Suprapubic skin (tissue), 4 donors: ENCODE data around the gene NEK6. TPM values are rescaled to one million over a fixed set of nuclear protein-coding genes. Genes with fewer than 3 reads are reported as not detected.

ENCODE experiments used
- DNase-seq, 2 donors: peaks; one replicate each; pipeline ENCODE4 v3.0.0-alpha.2; 2019; ENCODE audit warnings: low spot score in 2 of 2
- H3K27ac ChIP-seq: fragments of 200-600 bp; sonication (generic); one replicate; pipeline ENCODE4 v1.5.1; 2019
- H3K27me3 ChIP-seq: fragments of 200-600 bp; sonication (generic); one replicate; pipeline ENCODE4 v1.5.1; 2019
- H3K36me3 ChIP-seq: fragments of 200-600 bp; sonication (generic); one replicate; pipeline ENCODE4 v1.5.1; 2019
- H3K4me1 ChIP-seq: fragments of 200-600 bp; sonication (generic); one replicate; pipeline ENCODE4 v1.5.1; 2019
- H3K4me3 ChIP-seq: fragments of 200-600 bp; sonication (generic); one replicate; pipeline ENCODE4 v1.5.1; 2019; ENCODE audit warnings: mild to moderate bottlenecking
- H3K9me3 ChIP-seq: fragments of 200-600 bp; sonication (generic); one replicate; pipeline ENCODE4 v1.5.1; 2019
- CTCF ChIP-seq, 2 donors: fragments of 200-600 bp in 1 of 2; fragments of 450-650 bp in 1 of 2; sonication (generic) in 1 of 2; IDR thresholded peaks; one replicate each; pipeline ENCODE4 v1.5.1; 2016 to 2019; ENCODE audit warnings: antibody characterized with exemption in 2 of 2, mild to moderate bottlenecking in 1 of 2, moderate library complexity in 1 of 2
- EP300 ChIP-seq: sonication (generic); formaldehyde crosslinking; IDR thresholded peaks from one replicate; pipeline ENCODE4 v1.6.1; 2017; ENCODE audit warnings: antibody characterized with exemption
- POLR2A ChIP-seq, 2 donors: fragments of 450-650 bp; IDR thresholded peaks; one replicate each; pipeline ENCODE4 v1.6.1; 2017; ENCODE audit warnings: antibody characterized with exemption in 2 of 2, mild to moderate bottlenecking in 2 of 2, moderate library complexity in 2 of 2
- POLR2AphosphoS5 ChIP-seq, 3 donors: sonication (generic); formaldehyde crosslinking; IDR thresholded peaks; one replicate each; pipeline ENCODE4 v1.6.1; 2017; ENCODE audit warnings: antibody characterized with exemption in 3 of 3
- WGBS: methylation state at CpG from one replicate; pipeline ENCODE4 v1.1.5; 2018; 5-methylcytosine and 5-hydroxymethylcytosine counted together
- total RNA-seq, 4 donors: library from RNA; depleted of rRNA; stranded (reverse); fragments of >200 nt; gene quantifications; one replicate each; pipeline ENCODE4 v1.1.0, GENCODE V29; 2016

NEK6 gene
- total RNA-seq, 4 donors from 2014 or later, result 5.4 to 17.5 (median 10.6) TPM

GRCh38 chr9:124392254-124392870 lies 134.6 kb downstream of the NEK6 start:
- DNase-seq, result no peak
- TF ChIP-seq POLR2AphosphoS5 (IDR thresholded peaks at IDR 0.05) (no peak), POLR2A (IDR thresholded peaks at IDR 0.05) (no peak), CTCF (IDR thresholded peaks at IDR 0.05) (no peak), EP300 (no peak)
- Histone ChIP-seq H3K27ac (no peak overlapping the region), H3K36me3 (peaks cover 4% of the 10 kb centered on the region), H3K4me1 (peaks cover 40% of the 10 kb centered on the region), H3K4me3 (no peak overlapping the region), H3K9me3 (no peaks in the 10 kb centered on the region), H3K27me3 (no peaks in the 10 kb centered on the region)
- 74% methylated on average over 8 of the region's 12 CpGs for WGBS

DNA sequence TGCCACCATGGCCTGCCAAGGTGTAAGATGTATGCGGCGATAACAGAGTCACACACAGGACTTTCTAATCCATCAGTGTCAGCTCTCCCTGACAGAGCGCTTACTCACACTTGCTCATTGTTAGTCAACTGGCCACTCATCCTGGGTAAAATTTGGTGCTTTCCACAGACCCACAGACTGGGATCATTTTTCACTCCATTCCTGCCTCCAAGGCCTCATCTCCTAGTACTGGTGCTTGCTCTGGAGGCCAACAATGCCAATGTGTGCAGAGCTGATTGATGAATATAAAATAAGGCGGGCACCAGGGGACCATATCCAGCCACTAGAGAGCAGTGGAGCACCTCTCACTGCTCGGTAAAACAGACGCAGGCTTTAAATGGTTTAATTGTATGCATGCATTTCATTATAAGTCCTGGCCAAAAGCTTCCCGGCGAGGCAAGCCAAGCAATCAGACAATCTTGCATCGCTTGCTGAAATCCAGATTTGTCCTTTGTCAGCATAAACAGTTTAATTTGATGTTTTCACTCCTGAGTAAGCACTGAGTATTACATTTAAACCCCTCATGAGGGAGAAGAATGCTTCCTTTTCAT lies 135.2 kb downstream of the NEK6 start:
- 27% methylated on average over 9 of the region's 9 CpGs for WGBS
- Histone ChIP-seq H3K36me3 (peaks cover 4% of the 10 kb centered on the region), H3K4me1 (peaks cover 40% of the 10 kb centered on the region), H3K27me3 (no peaks in the 10 kb centered on the region), H3K9me3 (no peaks in the 10 kb centered on the region), H3K27ac (no peak overlapping the region), H3K4me3 (no peak overlapping the region)
- TF ChIP-seq CTCF (IDR thresholded peaks at IDR 0.05) (peak in 1 of 2 donors; percentile 30), POLR2AphosphoS5 (IDR thresholded peaks at IDR 0.05) (no peak)
- DNase-seq, result no peak

DNA sequence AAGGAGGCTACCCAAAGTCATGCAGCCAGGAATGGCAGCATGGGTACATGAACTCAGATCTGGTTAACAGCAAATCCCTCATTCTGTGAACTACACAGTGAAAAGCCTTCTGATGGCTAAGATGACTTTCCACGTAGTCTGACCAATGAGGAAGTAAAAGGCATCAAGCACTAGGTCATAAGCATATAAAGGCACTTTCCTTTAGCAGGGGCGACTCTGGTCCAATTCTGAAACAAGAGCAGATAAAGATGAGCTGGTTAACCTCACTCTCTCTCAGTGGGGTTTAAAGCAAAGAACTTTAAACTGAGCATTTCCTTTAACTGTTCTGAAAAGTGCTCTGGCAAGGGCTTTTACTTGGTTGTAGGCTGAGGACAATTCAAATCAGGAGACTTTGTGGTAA lies 136.4 kb downstream of the NEK6 start:
- WGBS, result 79% methylated on average over 2 of the region's 2 CpGs
- Histone ChIP-seq H3K27me3 (no peaks in the 10 kb centered on the region), H3K9me3 (no peaks in the 10 kb centered on the region), H3K4me1 (peaks cover 39% of the 10 kb centered on the region), H3K4me3 (no peak overlapping the region), H3K27ac (no peak overlapping the region), H3K36me3 (peaks cover 4% of the 10 kb centered on the region)
- DNase-seq, result no peak
- TF ChIP-seq POLR2AphosphoS5 (IDR thresholded peaks at IDR 0.05), result no peak

DNA sequence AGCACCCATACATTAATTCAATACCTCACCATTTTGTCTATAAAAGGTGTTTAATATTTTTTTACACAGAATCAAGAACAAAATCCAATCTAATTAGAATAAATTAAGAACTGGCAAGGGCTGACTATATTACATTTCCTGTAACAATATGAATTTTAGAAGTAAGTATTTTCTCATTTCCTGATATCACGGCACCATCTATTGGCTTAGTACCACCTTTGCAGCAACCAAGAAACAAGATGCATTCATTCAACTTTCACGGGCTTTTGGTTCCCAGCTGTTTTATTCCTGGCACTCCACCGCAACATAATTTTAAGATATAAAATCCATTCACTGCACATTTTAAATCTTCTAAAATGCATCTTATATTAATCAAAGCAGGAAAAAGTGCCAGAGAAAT lies 136.8 kb downstream of the NEK6 start:
- Histone ChIP-seq H3K27ac (no peak overlapping the region), H3K9me3 (no peaks in the 10 kb centered on the region), H3K4me1 (peaks cover 43% of the 10 kb centered on the region), H3K36me3 (peaks cover 4% of the 10 kb centered on the region), H3K4me3 (no peak overlapping the region), H3K27me3 (no peaks in the 10 kb centered on the region)
- DNase-seq, result no peak
- WGBS, result 75% methylated on average over 3 of the region's 3 CpGs
- no peak for TF ChIP-seq EP300
- no peak for TF ChIP-seq CTCF (IDR thresholded peaks at IDR 0.05)
- TF ChIP-seq POLR2AphosphoS5 (IDR thresholded peaks at IDR 0.05), result no peak
- TF ChIP-seq POLR2A (IDR thresholded peaks at IDR 0.05), result no peak

GRCh38 chr9:124395826-124396225 lies 138.1 kb downstream of the NEK6 start:
- no peak overlapping the region for H3K4me3 ChIP-seq
- TF ChIP-seq EP300 (no peak), POLR2AphosphoS5 (IDR thresholded peaks at IDR 0.05) (no peak), CTCF (IDR thresholded peaks at IDR 0.05) (no peak), POLR2A (IDR thresholded peaks at IDR 0.05) (no peak)
- peaks cover 49% of the 10 kb centered on the region for H3K4me1 ChIP-seq
- no peak overlapping the region for H3K27ac ChIP-seq
- WGBS, result 95% methylated on average over 3 of the region's 4 CpGs
- peaks cover 11% of the 10 kb centered on the region for H3K36me3 ChIP-seq
- no peaks in the 10 kb centered on the region for H3K27me3 ChIP-seq
- DNase-seq, result no peak
- H3K9me3 ChIP-seq, result no peaks in the 10 kb centered on the region
